Dermis blood vessel endothelial cell (primary cell): Measurements from ENCODE around the gene CTIF. TPM values are rescaled to one million over a fixed set of nuclear protein-coding genes. Genes with fewer than 3 reads are reported as not detected.

Source experiments
- DNase-seq: peaks from one replicate; pipeline ENCODE4 v3.0.0; 2010
- total RNA-seq: library from RNA; depleted of rRNA; stranded (reverse); fragments of >200 nt; gene quantifications from 2 replicates; pipeline ENCODE4 v1.2.3, GENCODE V29; 2014

The CTIF gene
- total RNA-seq, 1 donor from 2014 or later, result 18.0 TPM

- peak; percentile 59 for DNase-seq
Measured at GRCh38 chr18:48735080-48735676, 196.3 kb downstream of the CTIF start.

GRCh38 chr18:48735681-48736255, 196.9 kb downstream of the CTIF start:
- no peak for DNase-seq

- no peak for DNase-seq
Measured at GRCh38 chr18:48736321-48737260, 197.8 kb downstream of the CTIF start.

GRCh38 chr18:48739266-48740067, 200.6 kb downstream of the CTIF start:
- no peak for DNase-seq

- DNase-seq, result no peak
Measured at GRCh38 chr18:48740068-48740440, 201.2 kb downstream of the CTIF start.

- no peak for DNase-seq
Measured at GRCh38 chr18:48740851-48741485, 202.1 kb downstream of the CTIF start.

- DNase-seq, result no peak
Measured at GRCh38 chr18:48741866-48742265, 203.0 kb downstream of the CTIF start.

GRCh38 chr18:48742304-48742703, 203.5 kb downstream of the CTIF start:
- no peak for DNase-seq

- DNase-seq, result no peak
Measured at GRCh38 chr18:48742706-48743475, 204.1 kb downstream of the CTIF start.

GRCh38 chr18:48743886-48744285, 205.1 kb downstream of the CTIF start:
- no peak for DNase-seq

GRCh38 chr18:48745293-48745692, 206.5 kb downstream of the CTIF start:
- no peak for DNase-seq

GRCh38 chr18:48749768-48750167, 210.9 kb downstream of the CTIF start:
- peak; percentile 52 for DNase-seq

- no peak for DNase-seq
Measured at GRCh38 chr18:48750485-48751175, 211.8 kb downstream of the CTIF start.

GRCh38 chr18:48751727-48752468, 213.1 kb downstream of the CTIF start:
- DNase-seq, result no peak

GRCh38 chr18:48752478-48752877, 213.6 kb downstream of the CTIF start:
- DNase-seq, result no peak

GRCh38 chr18:48752928-48753327, 214.1 kb downstream of the CTIF start:
- DNase-seq, result no peak

GRCh38 chr18:48753691-48754090, 214.9 kb downstream of the CTIF start:
- DNase-seq, result no peak

- DNase-seq, result no peak
Measured at GRCh38 chr18:48754559-48754958, 215.7 kb downstream of the CTIF start.

GRCh38 chr18:48754993-48755473, 216.2 kb downstream of the CTIF start:
- DNase-seq, result no peak
